GM23338 (cell line): ENCODE results near the gene SEC22A. TPM values are rescaled to one million over a fixed set of nuclear protein-coding genes. Genes with fewer than 3 reads are reported as not detected.

Source experiments
- ATAC-seq: fragments of 200-7000 bp; cut with Tn5 transposase; 3 replicates; pipeline ENCODE4 v1.9.1; 2020
- DNase-seq: peaks from one replicate; pipeline ENCODE4 v3.0.0-alpha.2; 2015; ENCODE audit warnings: low spot score
- H2AFZ ChIP-seq: fragments of 200-600 bp; sonication (generic); 2 replicates; pipeline ENCODE4 v1.8.0; 2016; ENCODE audit warnings: antibody characterized with exemption, mild to moderate bottlenecking, moderate library complexity
- H3F3A ChIP-seq: fragments of 200-600 bp; sonication (generic); replicated peaks from 2 replicates; pipeline ENCODE4 v1.8.0; 2017; ENCODE audit warnings: antibody characterized with exemption, mixed run types, low read depth
- H3K27ac ChIP-seq: fragments of 200-600 bp; sonication (generic); 2 replicates; pipeline ENCODE4 v1.6.1; 2016; ENCODE audit warnings: low read depth
- H3K27me3 ChIP-seq: fragments of 200-600 bp; sonication (generic); 2 replicates; pipeline ENCODE4 v1.8.0; 2016; ENCODE audit warnings: mild to moderate bottlenecking, mixed run types, moderate library complexity; ENCODE audit not compliant: insufficient read depth
- H3K36me3 ChIP-seq: fragments of 200-600 bp; sonication (generic); 2 replicates; pipeline ENCODE4 v1.8.0; 2016; ENCODE audit warnings: mild to moderate bottlenecking; ENCODE audit not compliant: insufficient read depth
- H3K4me1 ChIP-seq: fragments of 200-600 bp; sonication (generic); 2 replicates; pipeline ENCODE4 v1.8.0; 2016; ENCODE audit warnings: mild to moderate bottlenecking, moderate library complexity; ENCODE audit not compliant: insufficient read depth
- H3K4me2 ChIP-seq: fragments of 200-600 bp; sonication (generic); 2 replicates; pipeline ENCODE4 v1.7.1; 2017; ENCODE audit warnings: mixed run types
- H3K4me3 ChIP-seq: fragments of 200-600 bp; sonication (generic); 2 replicates; pipeline ENCODE4 v1.6.1; 2016; ENCODE audit warnings: mixed run types
- H3K79me2 ChIP-seq: fragments of 200-600 bp; sonication (generic); replicated peaks from 2 replicates; pipeline ENCODE4 v1.8.0; 2017; ENCODE audit warnings: mild to moderate bottlenecking; ENCODE audit not compliant: insufficient read depth
- H3K9me2 ChIP-seq: fragments of 200-600 bp; sonication (generic); 2 replicates; pipeline ENCODE4 v1.8.0; 2017; ENCODE audit not compliant: insufficient read depth
- H4K20me1 ChIP-seq: fragments of 200-600 bp; sonication (generic); replicated peaks from 2 replicates; pipeline ENCODE4 v1.8.0; 2017; ENCODE audit warnings: mild to moderate bottlenecking; ENCODE audit not compliant: insufficient read depth
- H3K27ac Mint-ChIP-seq: 2 replicates; pipeline ENCODE4 v1.8.0; 2020; ENCODE audit warnings: inconsistent platforms, mild to moderate bottlenecking, moderate library complexity, mixed read lengths
- H3K27me3 Mint-ChIP-seq: 3 replicates; pipeline ENCODE4 v1.8.0; 2022; ENCODE audit warnings: low read depth, mild to moderate bottlenecking, moderate library complexity, mixed read lengths, inconsistent platforms; ENCODE audit not compliant: insufficient read depth, poor library complexity
- H3K36me3 Mint-ChIP-seq: 3 replicates; pipeline ENCODE4 v1.8.0; 2021; ENCODE audit warnings: low read depth, mild to moderate bottlenecking, inconsistent platforms, moderate library complexity, mixed read lengths
- H3K4me1 Mint-ChIP-seq: 3 replicates; pipeline ENCODE4 v1.8.0; 2020; ENCODE audit warnings: mild to moderate bottlenecking, inconsistent platforms, mixed read lengths
- H3K4me3 Mint-ChIP-seq: 3 replicates; pipeline ENCODE4 v1.8.0; 2021; ENCODE audit warnings: moderate library complexity, mild to moderate bottlenecking, inconsistent platforms, mixed read lengths
- H3K9me3 Mint-ChIP-seq: 3 replicates; pipeline ENCODE4 v1.8.0; 2020; ENCODE audit warnings: moderate library complexity, mild to moderate bottlenecking, inconsistent platforms, mixed read lengths
- CREB1 ChIP-seq: fragments of 250-450 bp; sonication (Bioruptor Pico); IDR thresholded peaks from 2 replicates; pipeline ENCODE4 v1.5.0; 2020; ENCODE audit warnings: low read depth, mild to moderate bottlenecking, moderate library complexity
- CTCF ChIP-seq, 2 experiments: fragments of 200-600 bp in 1 of 2; sonication (generic) in 1 of 2; conservative IDR thresholded peaks; 2 replicates each; pipeline versions ENCODE4 v1.5.1 to v1.6.1; 2016 to 2017; ENCODE audit warnings: antibody characterized with exemption in 2 of 2, low read depth in 2 of 2, mild to moderate bottlenecking in 2 of 2, moderate library complexity in 1 of 2
- EZH2 ChIP-seq: fragments of 200-600 bp; sonication (generic); IDR thresholded peaks from one replicate; pipeline ENCODE4 v1.8.0; 2017; ENCODE audit warnings: antibody characterized with exemption, mild to moderate bottlenecking, low read depth; ENCODE audit not compliant: unreplicated experiment
- EZH2phosphoT487 ChIP-seq: fragments of 200-600 bp; sonication (generic); IDR thresholded peaks from one replicate; pipeline ENCODE4 v1.8.1; 2018; ENCODE audit warnings: antibody characterized with exemption; ENCODE audit not compliant: unreplicated experiment
- JUNB ChIP-seq: IDR thresholded peaks from one replicate; pipeline ENCODE4 v1.6.1; 2016; ENCODE audit warnings: antibody characterized with exemption; ENCODE audit not compliant: unreplicated experiment
- NANOG ChIP-seq: IDR thresholded peaks from 2 replicates; pipeline ENCODE4 v1.6.1; 2016; ENCODE audit warnings: antibody characterized with exemption, borderline replicate concordance
- POLR2AphosphoS5 ChIP-seq: IDR thresholded peaks from 2 replicates; pipeline ENCODE4 v1.6.1; 2016; ENCODE audit warnings: antibody characterized with exemption, low read depth
- STAT1 ChIP-seq: IDR thresholded peaks from one replicate; pipeline ENCODE4 v1.6.1; 2016; ENCODE audit warnings: antibody characterized with exemption; ENCODE audit not compliant: unreplicated experiment
- ZNF114 ChIP-seq: fragments of 250-450 bp; sonication (Bioruptor Pico); IDR thresholded peaks from 2 replicates; pipeline ENCODE4 v1.5.0; 2020; ENCODE audit warnings: mild to moderate bottlenecking, moderate library complexity
- ZNF331 ChIP-seq: fragments of 250-450 bp; sonication (Bioruptor Pico); IDR thresholded peaks from 2 replicates; pipeline ENCODE4 v1.5.0; 2020; ENCODE audit warnings: low read depth, mild to moderate bottlenecking, moderate library complexity
- polyA plus RNA-seq: library from polyadenylated mRNA; unstranded; fragments of >200 nt; fragmentation: Nextera tagmentation; extraction: Ambion mirVana; gene quantifications from 2 replicates; pipeline ENCODE4 v1.2.1, GENCODE V29; 2016
- total RNA-seq: library from RNA; depleted of rRNA; stranded (reverse); fragments of >200 nt; shearing (Covaris generic); gene quantifications from 2 replicates; pipeline ENCODE4 v1.2.3, GENCODE V29; 2014
- TF ChIP-seq, protein P1 (sequence below): IDR thresholded peaks from one replicate; pipeline ENCODE4 v1.6.1; 2018; ENCODE audit warnings: antibody characterized with exemption; ENCODE audit not compliant: unreplicated experiment
- TF ChIP-seq, protein P2 (sequence below): IDR thresholded peaks from 2 replicates; pipeline ENCODE4 v1.6.1; 2016; ENCODE audit warnings: antibody characterized with exemption
- TF ChIP-seq, protein P3 (sequence below): fragments of 250-450 bp; sonication (Bioruptor Pico); IDR thresholded peaks from 2 replicates; pipeline ENCODE4 v1.5.0; 2020; ENCODE audit warnings: mild to moderate bottlenecking, moderate library complexity

The SEC22A gene
- total and polyA plus RNA-seq, 2 experiments from 2014 or later = 11.2 to 24.1 TPM

GRCh38 chr3:123193448-123194101 lies 8.2 kb upstream of the SEC22A start:
- no peaks in the 10 kb centered on the region for H3K36me3 Mint-ChIP-seq
- H3K4me2 ChIP-seq = peak overlapping the region; percentile 50; the same call in 1 of the 2 replicates
- no peaks in the 10 kb centered on the region for H3K9me3 Mint-ChIP-seq
- no peaks in the 10 kb centered on the region for H3K36me3 ChIP-seq
- no peak overlapping the region for H3K4me3 ChIP-seq
- no peak for DNase-seq
- no peak overlapping the region for H3K27ac Mint-ChIP-seq
- H3K79me2 ChIP-seq = no peaks in the 10 kb centered on the region
- peaks cover 20% of the 10 kb centered on the region for H3K4me1 Mint-ChIP-seq
- H4K20me1 ChIP-seq = no peaks in the 10 kb centered on the region
- 0 out of 2 replicates have a peak overlapping the region, but pooled peaks have one; percentile 44 for H2AFZ ChIP-seq
- peak; percentile 23; the same call in 2 of the 3 replicates for ATAC-seq
- H3K27ac ChIP-seq = no peak overlapping the region
- TF ChIP-seq, protein P1, sequence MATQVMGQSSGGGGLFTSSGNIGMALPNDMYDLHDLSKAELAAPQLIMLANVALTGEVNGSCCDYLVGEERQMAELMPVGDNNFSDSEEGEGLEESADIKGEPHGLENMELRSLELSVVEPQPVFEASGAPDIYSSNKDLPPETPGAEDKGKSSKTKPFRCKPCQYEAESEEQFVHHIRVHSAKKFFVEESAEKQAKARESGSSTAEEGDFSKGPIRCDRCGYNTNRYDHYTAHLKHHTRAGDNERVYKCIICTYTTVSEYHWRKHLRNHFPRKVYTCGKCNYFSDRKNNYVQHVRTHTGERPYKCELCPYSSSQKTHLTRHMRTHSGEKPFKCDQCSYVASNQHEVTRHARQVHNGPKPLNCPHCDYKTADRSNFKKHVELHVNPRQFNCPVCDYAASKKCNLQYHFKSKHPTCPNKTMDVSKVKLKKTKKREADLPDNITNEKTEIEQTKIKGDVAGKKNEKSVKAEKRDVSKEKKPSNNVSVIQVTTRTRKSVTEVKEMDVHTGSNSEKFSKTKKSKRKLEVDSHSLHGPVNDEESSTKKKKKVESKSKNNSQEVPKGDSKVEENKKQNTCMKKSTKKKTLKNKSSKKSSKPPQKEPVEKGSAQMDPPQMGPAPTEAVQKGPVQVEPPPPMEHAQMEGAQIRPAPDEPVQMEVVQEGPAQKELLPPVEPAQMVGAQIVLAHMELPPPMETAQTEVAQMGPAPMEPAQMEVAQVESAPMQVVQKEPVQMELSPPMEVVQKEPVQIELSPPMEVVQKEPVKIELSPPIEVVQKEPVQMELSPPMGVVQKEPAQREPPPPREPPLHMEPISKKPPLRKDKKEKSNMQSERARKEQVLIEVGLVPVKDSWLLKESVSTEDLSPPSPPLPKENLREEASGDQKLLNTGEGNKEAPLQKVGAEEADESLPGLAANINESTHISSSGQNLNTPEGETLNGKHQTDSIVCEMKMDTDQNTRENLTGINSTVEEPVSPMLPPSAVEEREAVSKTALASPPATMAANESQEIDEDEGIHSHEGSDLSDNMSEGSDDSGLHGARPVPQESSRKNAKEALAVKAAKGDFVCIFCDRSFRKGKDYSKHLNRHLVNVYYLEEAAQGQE = no peak
- no peak for TF ChIP-seq STAT1
- no peak for TF ChIP-seq ZNF114 (CRISPR knock-in tag)
- TF ChIP-seq EZH2 = no peak
- TF ChIP-seq POLR2AphosphoS5 = no peak
- no peak for TF ChIP-seq CREB1 (CRISPR knock-in tag)
- no peak for TF ChIP-seq CTCF (conservative IDR thresholded peaks at IDR 0.05; ENCODE audit: low read depth in 2 of 2)
- no peak for TF ChIP-seq JUNB
- TF ChIP-seq ZNF331 (CRISPR knock-in tag) = no peak
- no peak for TF ChIP-seq EZH2phosphoT487
- TF ChIP-seq, protein P2, sequence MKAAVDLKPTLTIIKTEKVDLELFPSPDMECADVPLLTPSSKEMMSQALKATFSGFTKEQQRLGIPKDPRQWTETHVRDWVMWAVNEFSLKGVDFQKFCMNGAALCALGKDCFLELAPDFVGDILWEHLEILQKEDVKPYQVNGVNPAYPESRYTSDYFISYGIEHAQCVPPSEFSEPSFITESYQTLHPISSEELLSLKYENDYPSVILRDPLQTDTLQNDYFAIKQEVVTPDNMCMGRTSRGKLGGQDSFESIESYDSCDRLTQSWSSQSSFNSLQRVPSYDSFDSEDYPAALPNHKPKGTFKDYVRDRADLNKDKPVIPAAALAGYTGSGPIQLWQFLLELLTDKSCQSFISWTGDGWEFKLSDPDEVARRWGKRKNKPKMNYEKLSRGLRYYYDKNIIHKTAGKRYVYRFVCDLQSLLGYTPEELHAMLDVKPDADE = no peak
- TF ChIP-seq, protein P3, sequence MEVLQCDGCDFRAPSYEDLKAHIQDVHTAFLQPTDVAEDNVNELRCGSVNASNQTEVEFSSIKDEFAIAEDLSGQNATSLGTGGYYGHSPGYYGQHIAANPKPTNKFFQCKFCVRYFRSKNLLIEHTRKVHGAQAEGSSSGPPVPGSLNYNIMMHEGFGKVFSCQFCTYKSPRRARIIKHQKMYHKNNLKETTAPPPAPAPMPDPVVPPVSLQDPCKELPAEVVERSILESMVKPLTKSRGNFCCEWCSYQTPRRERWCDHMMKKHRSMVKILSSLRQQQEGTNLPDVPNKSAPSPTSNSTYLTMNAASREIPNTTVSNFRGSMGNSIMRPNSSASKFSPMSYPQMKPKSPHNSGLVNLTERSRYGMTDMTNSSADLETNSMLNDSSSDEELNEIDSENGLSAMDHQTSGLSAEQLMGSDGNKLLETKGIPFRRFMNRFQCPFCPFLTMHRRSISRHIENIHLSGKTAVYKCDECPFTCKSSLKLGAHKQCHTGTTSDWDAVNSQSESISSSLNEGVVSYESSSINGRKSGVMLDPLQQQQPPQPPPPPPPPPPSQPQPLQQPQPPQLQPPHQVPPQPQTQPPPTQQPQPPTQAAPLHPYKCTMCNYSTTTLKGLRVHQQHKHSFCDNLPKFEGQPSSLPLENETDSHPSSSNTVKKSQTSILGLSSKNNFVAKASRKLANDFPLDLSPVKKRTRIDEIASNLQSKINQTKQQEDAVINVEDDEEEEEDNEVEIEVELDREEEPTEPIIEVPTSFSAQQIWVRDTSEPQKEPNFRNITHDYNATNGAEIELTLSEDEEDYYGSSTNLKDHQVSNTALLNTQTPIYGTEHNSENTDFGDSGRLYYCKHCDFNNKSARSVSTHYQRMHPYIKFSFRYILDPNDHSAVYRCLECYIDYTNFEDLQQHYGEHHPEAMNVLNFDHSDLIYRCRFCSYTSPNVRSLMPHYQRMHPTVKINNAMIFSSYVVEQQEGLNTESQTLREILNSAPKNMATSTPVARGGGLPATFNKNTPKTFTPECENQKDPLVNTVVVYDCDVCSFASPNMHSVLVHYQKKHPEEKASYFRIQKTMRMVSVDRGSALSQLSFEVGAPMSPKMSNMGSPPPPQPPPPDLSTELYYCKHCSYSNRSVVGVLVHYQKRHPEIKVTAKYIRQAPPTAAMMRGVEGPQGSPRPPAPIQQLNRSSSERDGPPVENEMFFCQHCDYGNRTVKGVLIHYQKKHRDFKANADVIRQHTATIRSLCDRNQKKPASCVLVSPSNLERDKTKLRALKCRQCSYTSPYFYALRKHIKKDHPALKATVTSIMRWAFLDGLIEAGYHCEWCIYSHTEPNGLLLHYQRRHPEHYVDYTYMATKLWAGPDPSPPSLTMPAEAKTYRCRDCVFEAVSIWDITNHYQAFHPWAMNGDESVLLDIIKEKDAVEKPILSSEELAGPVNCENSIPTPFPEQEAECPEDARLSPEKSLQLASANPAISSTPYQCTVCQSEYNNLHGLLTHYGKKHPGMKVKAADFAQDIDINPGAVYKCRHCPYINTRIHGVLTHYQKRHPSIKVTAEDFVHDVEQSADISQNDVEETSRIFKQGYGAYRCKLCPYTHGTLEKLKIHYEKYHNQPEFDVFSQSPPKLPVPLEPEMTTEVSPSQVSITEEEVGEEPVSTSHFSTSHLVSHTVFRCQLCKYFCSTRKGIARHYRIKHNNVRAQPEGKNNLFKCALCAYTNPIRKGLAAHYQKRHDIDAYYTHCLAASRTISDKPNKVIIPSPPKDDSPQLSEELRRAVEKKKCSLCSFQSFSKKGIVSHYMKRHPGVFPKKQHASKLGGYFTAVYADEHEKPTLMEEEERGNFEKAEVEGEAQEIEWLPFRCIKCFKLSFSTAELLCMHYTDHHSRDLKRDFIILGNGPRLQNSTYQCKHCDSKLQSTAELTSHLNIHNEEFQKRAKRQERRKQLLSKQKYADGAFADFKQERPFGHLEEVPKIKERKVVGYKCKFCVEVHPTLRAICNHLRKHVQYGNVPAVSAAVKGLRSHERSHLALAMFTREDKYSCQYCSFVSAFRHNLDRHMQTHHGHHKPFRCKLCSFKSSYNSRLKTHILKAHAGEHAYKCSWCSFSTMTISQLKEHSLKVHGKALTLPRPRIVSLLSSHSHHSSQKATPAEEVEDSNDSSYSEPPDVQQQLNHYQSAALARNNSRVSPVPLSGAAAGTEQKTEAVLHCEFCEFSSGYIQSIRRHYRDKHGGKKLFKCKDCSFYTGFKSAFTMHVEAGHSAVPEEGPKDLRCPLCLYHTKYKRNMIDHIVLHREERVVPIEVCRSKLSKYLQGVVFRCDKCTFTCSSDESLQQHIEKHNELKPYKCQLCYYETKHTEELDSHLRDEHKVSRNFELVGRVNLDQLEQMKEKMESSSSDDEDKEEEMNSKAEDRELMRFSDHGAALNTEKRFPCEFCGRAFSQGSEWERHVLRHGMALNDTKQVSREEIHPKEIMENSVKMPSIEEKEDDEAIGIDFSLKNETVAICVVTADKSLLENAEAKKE (CRISPR knock-in tag) = no peak
- TF ChIP-seq NANOG = no peak
- H3K4me3 Mint-ChIP-seq = no peak overlapping the region
- no peaks in the 10 kb centered on the region for H3K9me2 ChIP-seq
- no peaks in the 10 kb centered on the region for H3F3A ChIP-seq
- peaks cover 26% of the 10 kb centered on the region for H3K4me1 ChIP-seq
- no peaks in the 10 kb centered on the region for H3K27me3 ChIP-seq
- H3K27me3 Mint-ChIP-seq = peaks cover 3% of the 10 kb centered on the region
